Panc1 (cell line): ENCODE results near the gene PER2. TPM values are rescaled to one million over a fixed set of nuclear protein-coding genes. Genes with fewer than 3 reads are reported as not detected.

ENCODE experiments used
- ATAC-seq: fragments of 200-7000 bp; cut with Tn5 transposase; 2 replicates; pipeline ENCODE4 v1.9.1; 2020; ENCODE audit warnings: mild to moderate bottlenecking, moderate library complexity
- BruUV-seq: library from RNA; stranded (reverse); fragments of 400-500 nt; replicated peaks from 2 replicates; lab custom pipeline; 2021; lab: Mats Ljungman, UMichigan
- CTCF ChIA-PET: fragments of 300-600 bp; sonication (Branson Sonifier 250); formaldehyde crosslinking; loops from one replicate; lab custom pipeline; 2022; ENCODE audit warnings: antibody characterized with exemption; lab: Charles Lee
- POLR2A ChIA-PET: fragments of 300-600 bp; sonication (Branson Sonifier 250); formaldehyde crosslinking; loops from one replicate; lab custom pipeline; 2022; ENCODE audit warnings: antibody characterized with exemption; lab: Charles Lee
- DNase-seq: peaks from one replicate; pipeline ENCODE4 v3.0.0-alpha.2; 2010; ENCODE audit warnings: low read depth, low spot score
- H3K27ac ChIP-seq: 2 replicates; pipeline ENCODE4 v1.5.1; 2011; ENCODE audit warnings: mild to moderate bottlenecking, low read length, inconsistent platforms
- H3K27me3 ChIP-seq: fragments of 200-500 bp; sonication (Bioruptor generic); 2 replicates; pipeline ENCODE4 v1.6.0; 2014; ENCODE audit warnings: low read length, inconsistent platforms; ENCODE audit not compliant: control insufficient read depth, insufficient read depth
- H3K36me3 ChIP-seq: fragments of 200-500 bp; sonication (Bioruptor generic); 2 replicates; pipeline ENCODE4 v1.5.1; 2014; ENCODE audit warnings: inconsistent platforms, mild to moderate bottlenecking, low read length, moderate library complexity; ENCODE audit not compliant: control insufficient read depth, insufficient read depth
- H3K4me1 ChIP-seq: 2 replicates; pipeline ENCODE4 v1.5.1; 2011; ENCODE audit warnings: inconsistent platforms, mild to moderate bottlenecking, low read length, moderate library complexity; ENCODE audit not compliant: control insufficient read depth, insufficient read depth
- H3K4me3 ChIP-seq, 2 experiments: 2 replicates each; pipeline ENCODE4 v1.5.1; 2011 to 2012; ENCODE audit warnings: low read depth in 2 of 2, low read length in 2 of 2, mild to moderate bottlenecking in 2 of 2, inconsistent platforms in 1 of 2, moderate library complexity in 1 of 2
- H3K9me3 ChIP-seq: fragments of 200-500 bp; sonication (Bioruptor generic); 2 replicates; pipeline ENCODE4 v1.5.1; 2014; ENCODE audit warnings: low read depth, mild to moderate bottlenecking, inconsistent platforms, low read length, moderate library complexity; ENCODE audit not compliant: control insufficient read depth, insufficient read depth
- POLR2AphosphoS5 ChIP-seq: IDR thresholded peaks from 2 replicates; pipeline ENCODE4 v1.6.1; 2012; ENCODE audit warnings: mild to moderate bottlenecking, low read depth, low read length, moderate library complexity
- REST ChIP-seq, 2 experiments: IDR thresholded peaks; 2 replicates each; pipeline ENCODE4 v1.6.1; 2011 to 2012; ENCODE audit warnings: low read depth in 2 of 2, control low read depth in 1 of 2, low read length in 1 of 2, mild to moderate bottlenecking in 1 of 2, moderate library complexity in 1 of 2; ENCODE audit not compliant: insufficient read depth in 1 of 2
- SIN3A ChIP-seq: IDR thresholded peaks from 2 replicates; pipeline ENCODE4 v1.6.1; 2012; ENCODE audit warnings: low read depth, mild to moderate bottlenecking, low read length, moderate library complexity, borderline replicate concordance; ENCODE audit not compliant: insufficient read depth
- TCF7L2 ChIP-seq: IDR thresholded peaks from 2 replicates; pipeline ENCODE4 v1.6.1; 2011; ENCODE audit warnings: mild to moderate bottlenecking, low read depth, low read length, inconsistent platforms
- in situ Hi-C: cut with HindIII; loops from 2 replicates; pipeline ENCODE4 v1.10.0; 2016; ENCODE audit warnings: low sequenced_read_pairs, low pct_unique_long_range_greater_than_20kb
- intact Hi-C: fragments of 100-400 bp; cut with micrococcal nuclease; formaldehyde crosslinking; loops from one replicate; pipeline ENCODE4 v1.10.0; 2022; ENCODE audit not compliant: unreplicated experiment
- total RNA-seq: library from RNA; stranded (reverse); gene quantifications from one replicate; pipeline ENCODE4 v1.2.1, GENCODE V29; 2021; ENCODE audit not compliant: unreplicated experiment
- TF ChIP-seq, protein P1 (sequence below): fragments of 450-650 bp; IDR thresholded peaks from 2 replicates; pipeline ENCODE4 v1.5.1; 2017; ENCODE audit warnings: mild to moderate bottlenecking

The PER2 gene
- total RNA-seq, 1 experiment from 2014 or later = 9.9 TPM

DNA sequence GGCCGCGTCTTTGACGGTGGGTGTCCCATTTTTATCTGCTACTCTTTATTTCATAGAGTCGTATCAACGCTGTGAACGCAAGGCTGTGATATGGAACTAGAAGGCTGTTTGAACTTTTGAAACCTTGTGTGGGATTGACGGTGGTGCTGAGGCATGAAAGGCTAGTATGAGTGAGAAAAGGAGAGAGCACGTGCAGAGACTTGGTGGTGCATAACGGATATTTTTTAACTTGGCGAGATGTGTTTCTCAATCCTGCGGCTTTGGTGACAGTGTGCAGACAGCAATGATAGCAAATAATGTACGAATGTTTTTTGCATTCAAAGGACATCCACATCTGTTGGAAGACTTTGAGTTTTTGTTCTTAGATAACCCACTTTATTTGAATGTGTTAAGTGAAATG is 54.8 kb downstream of the PER2 start:
- ChIA-PET CTCF (no interaction called here), POLR2A (no interaction called here)
- no peak overlapping the region for H3K27ac ChIP-seq
- H3K9me3 ChIP-seq = no peaks in the 10 kb centered on the region
- DNase-seq (no peak), ATAC-seq (no peak)
- H3K4me1 ChIP-seq = peaks cover 3% of the 10 kb centered on the region; the same call in 1 of the 2 replicates
- no peaks in the 10 kb centered on the region for H3K27me3 ChIP-seq
- no peaks in the 10 kb centered on the region for H3K36me3 ChIP-seq
- no peak overlapping the region for H3K4me3 ChIP-seq
- in situ Hi-C loops (no loop called here), intact Hi-C loops (no loop called here)
- TF ChIP-seq, protein P1, sequence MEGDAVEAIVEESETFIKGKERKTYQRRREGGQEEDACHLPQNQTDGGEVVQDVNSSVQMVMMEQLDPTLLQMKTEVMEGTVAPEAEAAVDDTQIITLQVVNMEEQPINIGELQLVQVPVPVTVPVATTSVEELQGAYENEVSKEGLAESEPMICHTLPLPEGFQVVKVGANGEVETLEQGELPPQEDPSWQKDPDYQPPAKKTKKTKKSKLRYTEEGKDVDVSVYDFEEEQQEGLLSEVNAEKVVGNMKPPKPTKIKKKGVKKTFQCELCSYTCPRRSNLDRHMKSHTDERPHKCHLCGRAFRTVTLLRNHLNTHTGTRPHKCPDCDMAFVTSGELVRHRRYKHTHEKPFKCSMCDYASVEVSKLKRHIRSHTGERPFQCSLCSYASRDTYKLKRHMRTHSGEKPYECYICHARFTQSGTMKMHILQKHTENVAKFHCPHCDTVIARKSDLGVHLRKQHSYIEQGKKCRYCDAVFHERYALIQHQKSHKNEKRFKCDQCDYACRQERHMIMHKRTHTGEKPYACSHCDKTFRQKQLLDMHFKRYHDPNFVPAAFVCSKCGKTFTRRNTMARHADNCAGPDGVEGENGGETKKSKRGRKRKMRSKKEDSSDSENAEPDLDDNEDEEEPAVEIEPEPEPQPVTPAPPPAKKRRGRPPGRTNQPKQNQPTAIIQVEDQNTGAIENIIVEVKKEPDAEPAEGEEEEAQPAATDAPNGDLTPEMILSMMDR = no peak
- TF ChIP-seq SIN3A (no peak), POLR2AphosphoS5 (no peak), TCF7L2 (no peak), REST (IDR thresholded peaks at IDR 0.05; ENCODE audit: insufficient read depth in 1 of 2, low read depth in 2 of 2, low read length in 1 of 2) (no peak)
- no TSS peak for BruUV-seq

- in situ Hi-C loops = no loop called here
- no peak for DNase-seq
- BruUV-seq = no TSS peak
- Histone ChIP-seq H3K27ac (no peak overlapping the region), H3K9me3 (no peaks in the 10 kb centered on the region), H3K4me3 (peak overlapping the region; percentile 77 to 90), H3K27me3 (no peaks in the 10 kb centered on the region), H3K4me1 (peaks cover 3% of the 10 kb centered on the region; the same call in 1 of the 2 replicates), H3K36me3 (no peaks in the 10 kb centered on the region)
- ChIA-PET CTCF (no interaction called here), POLR2A (interaction anchor here (0.6 kb wide), 1 partner anchor 80 kb away, joined by 3 read pairs; no protein-coding TSS in a partner anchor)
- TF ChIP-seq TCF7L2 = no peak
- TF ChIP-seq SIN3A = no peak
- TF ChIP-seq, protein P1 = no peak
- TF ChIP-seq REST (IDR thresholded peaks at IDR 0.05; ENCODE audit: insufficient read depth in 1 of 2, low read depth in 2 of 2, low read length in 1 of 2) = no peak
- TF ChIP-seq POLR2AphosphoS5 = no peak
- intact Hi-C loops = no loop called here
- no peak for ATAC-seq
Measured at GRCh38 chr2:238231809-238232208, 56.6 kb downstream of the PER2 start.
